ENCODE data around the gene UCK1. TPM values are rescaled to one million over a fixed set of nuclear protein-coding genes. Genes with fewer than 3 reads are reported as not detected.
A peak's percentile ranks its signal among the peaks of the same experiment; 100 is the strongest.

UCK1 gene
- total and polyA plus RNA-seq, 2 of the 8 experiments (the other 6 are each of a cell fraction or from before 2014, with no cell fraction given) = 35.1 to 42.0 TPM

DNA sequence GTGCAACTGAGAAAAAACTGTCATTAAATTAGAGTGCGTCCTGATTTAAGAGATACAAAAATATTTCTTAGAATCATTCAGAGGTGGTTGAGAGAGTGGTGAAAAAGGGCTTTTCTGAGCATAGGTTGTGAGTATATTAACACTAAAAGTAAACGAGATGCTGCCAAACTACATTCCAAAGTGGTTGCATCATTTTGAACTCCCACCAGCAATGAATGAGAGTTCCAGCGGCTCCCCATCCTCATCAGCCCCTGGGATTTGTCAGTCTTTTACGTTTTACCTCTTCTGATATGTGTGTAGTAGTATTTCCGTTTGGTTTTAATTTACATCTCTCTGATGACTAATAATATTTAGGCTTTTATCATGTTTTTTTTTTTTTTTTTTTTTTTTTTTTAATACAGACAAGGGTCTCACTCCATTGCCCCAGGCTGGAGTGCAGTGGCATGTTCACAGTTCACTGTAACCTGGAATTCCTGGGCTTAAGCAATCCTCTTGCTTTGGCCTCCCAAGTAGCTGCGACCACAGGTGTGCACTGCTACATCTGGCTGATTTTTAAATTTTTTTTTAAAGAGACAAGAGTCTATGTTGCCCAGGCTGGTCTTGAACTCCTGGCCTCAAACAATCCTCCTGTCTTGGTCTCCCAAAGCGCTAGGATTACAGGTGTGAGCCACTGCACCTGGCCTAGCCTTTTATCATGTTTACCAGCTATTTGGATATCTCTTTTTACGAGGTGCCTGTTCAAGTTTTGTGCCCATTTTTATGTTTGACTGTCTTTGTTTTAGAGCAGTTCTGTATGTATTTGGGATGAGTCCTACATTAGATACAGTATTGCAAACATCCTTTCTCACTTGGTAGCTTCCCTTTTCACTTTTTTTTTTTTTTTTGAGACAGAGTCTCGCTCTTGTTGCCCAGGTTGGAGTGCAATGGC lies 31.2 kb upstream of the UCK1 start:
- TF ChIP-seq JUND (IDR thresholded peaks at IDR 0.05; ENCODE audit: low read length) (peak; percentile 95), ATF2 (IDR thresholded peaks at IDR 0.05; ENCODE audit: low read length) (peak; percentile 83), ATF3 (IDR thresholded peaks at IDR 0.05; ENCODE audit: insufficient read depth, low read depth, low read length) (0 out of 2 replicates have a peak, but pooled peaks have one; percentile 30), RXRA (IDR thresholded peaks at IDR 0.05; ENCODE audit: insufficient read depth, low read depth, low read length) (no peak), RNF2 (IDR thresholded peaks at IDR 0.05; ENCODE audit: borderline replicate concordance, low read depth, low read length, missing control alignments, poor library complexity, severe bottlenecking) (no peak), JUN (IDR thresholded peaks at IDR 0.05; ENCODE audit: low read depth, low read length) (peak; percentile 90), CEBPB (IDR thresholded peaks at IDR 0.05; ENCODE audit: low read depth, low read length) (peak; percentile 89), TEAD4 (IDR thresholded peaks at IDR 0.05; ENCODE audit: low read depth, low read length) (0 out of 2 replicates have a peak, but pooled peaks have one; percentile 31)
- Histone ChIP-seq H2BK120ac (replicated peaks; ENCODE audit: low read depth, low read length) (no peak overlapping the region), H4K91ac (replicated peaks; ENCODE audit: insufficient read length, low read length) (no peak overlapping the region), H2BK5ac (ENCODE audit: low read depth, low read length) (no peak overlapping the region), H3K79me2 (ENCODE audit: control insufficient read depth in 1 of 2, insufficient read depth in 2 of 2, low read length in 2 of 2) (no peaks in the 10 kb centered on the region), H4K5ac (ENCODE audit: insufficient read length, low read depth, low read length) (no peak overlapping the region), H3K4me2 (ENCODE audit: insufficient read depth in 1 of 2, low read depth in 2 of 2, low read length in 2 of 2) (0 out of 4 replicates have a peak overlapping the region, but pooled peaks of 1 of the 2 experiments have one; percentile 16), H4K8ac (ENCODE audit: extremely low read depth, insufficient read depth, low read length) (no peak overlapping the region), H3K79me1 (ENCODE audit: low read depth, low read length) (no peaks in the 10 kb centered on the region), H3K14ac (ENCODE audit: insufficient read length) (no peak overlapping the region), H3K18ac (ENCODE audit: extremely low read depth, low read length) (no peak overlapping the region), H2BK12ac (ENCODE audit: low read depth, low read length) (no peak overlapping the region), H2BK20ac (ENCODE audit: low read length) (peak overlapping the region; percentile 51; the same call in 1 of the 2 replicates), H3K23me2 (ENCODE audit: low read depth, low read length) (no peaks in the 10 kb centered on the region), H4K20me1 (replicated peaks in 1 of 2; ENCODE audit: control insufficient read depth in 1 of 2, insufficient read depth in 2 of 2, low read length in 2 of 2) (peaks cover 0 to 2% of the 10 kb centered on the region in 2 experiments), H3K27me3 (replicated peaks in 1 of 4; ENCODE audit: control insufficient read depth in 3 of 4, extremely low read depth in 1 of 4, insufficient read depth in 3 of 4, low read length in 3 of 4) (no peaks in the 10 kb centered on the region), H3K4me3 (ENCODE audit: extremely low read depth in 1 of 4, insufficient read depth in 2 of 4, low read depth in 3 of 4, low read length in 4 of 4) (peak overlapping the region in 1 of 4 experiments; percentile 22; a peak in 1 of 8 replicates), H3K23ac (ENCODE audit: insufficient read length) (no peak overlapping the region), H3K27ac (ENCODE audit: low read depth, low read length) (no peak overlapping the region), H2AFZ (ENCODE audit: low read length) (0 out of 2 replicates have a peak overlapping the region, but pooled peaks have one; percentile 18), H3K9me3 (ENCODE audit: insufficient read depth in 2 of 2, low read depth in 1 of 2, low read length in 1 of 2) (peaks cover 0 to 7% of the 10 kb centered on the region in 2 experiments; a peak in 1 of 4 replicates), H3K36me3 (ENCODE audit: control insufficient read depth in 2 of 4, insufficient read depth in 4 of 4, low read length in 3 of 4) (no peaks in the 10 kb centered on the region), H2BK15ac (ENCODE audit: low read length) (no peak overlapping the region), H3K4me1 (replicated peaks in 1 of 4; ENCODE audit: control insufficient read depth in 3 of 4, insufficient read depth in 4 of 4, low read length in 3 of 4) (no peaks in the 10 kb centered on the region), H3K9ac (replicated peaks in 1 of 4; ENCODE audit: extremely low read depth in 1 of 4, low read depth in 3 of 4, low read length in 3 of 4) (no peak overlapping the region), H3K4ac (replicated peaks; ENCODE audit: insufficient read length, low read depth, low read length) (no peak overlapping the region), H2AK5ac (ENCODE audit: low read depth, low read length) (no peak overlapping the region), H3K56ac (replicated peaks; ENCODE audit: insufficient read length, low read depth, low read length) (no peak overlapping the region)
- WGBS, 2 experiments (ENCODE audit: extremely low coverage in 1 of 2, insufficient coverage in 1 of 2, insufficient read length in 1 of 2, insufficient replicate concordance in 2 of 2, low coverage in 1 of 2, low lambda C conversion rate in 2 of 2, missing lambda C conversion rate in 1 of 2) = 69% methylated on average over 9 of the region's 9 CpGs; no CpG with 5 or more reads in 1 of the 2 experiments
- CTCF ChIA-PET (ENCODE audit: partially characterized antibody) = interaction anchor here (1.1 kb wide), 1 partner anchor 149 kb away, joined by 4 read pairs; no protein-coding TSS in a partner anchor
- no peak for FAIRE-seq
- DNase-seq (ENCODE audit: low read depth in 1 of 2, low spot score in 2 of 2) = no peak
- POLR2A ChIA-PET (ENCODE audit: partially characterized antibody) = no interaction called here

All from H1 (cell line).